NCI-H2227 (cell line): ENCODE data around the gene ERVFRD-1.
"Not testable (repeated sequence)": the region's sequence is repeated elsewhere in the genome, so short reads cannot be mapped to it uniquely, and the experiment has no call there.

Source experiments
- DNase-seq: peaks from one replicate; lab custom pipeline; 2025; ENCODE audit not compliant: unreplicated experiment; lab: John Stamatoyannopoulos, UW

Gene ERVFRD-1

GRCh38 chr6:11129908-11130565, 18.5 kb upstream of the ERVFRD-1 start:
- DNase-seq: no peak

- DNase-seq: no peak
These were observed 17.1 kb upstream of the ERVFRD-1 start for GRCh38 chr6:11128608-11129007.

GRCh38 chr6:11126876-11127275, 15.4 kb upstream of the ERVFRD-1 start:
- no peak for DNase-seq

- no peak for DNase-seq
These were observed 12.5 kb upstream of the ERVFRD-1 start for GRCh38 chr6:11123978-11124377.

- no peak for DNase-seq
These were observed 10.9 kb upstream of the ERVFRD-1 start for GRCh38 chr6:11122380-11122779.

DNA sequence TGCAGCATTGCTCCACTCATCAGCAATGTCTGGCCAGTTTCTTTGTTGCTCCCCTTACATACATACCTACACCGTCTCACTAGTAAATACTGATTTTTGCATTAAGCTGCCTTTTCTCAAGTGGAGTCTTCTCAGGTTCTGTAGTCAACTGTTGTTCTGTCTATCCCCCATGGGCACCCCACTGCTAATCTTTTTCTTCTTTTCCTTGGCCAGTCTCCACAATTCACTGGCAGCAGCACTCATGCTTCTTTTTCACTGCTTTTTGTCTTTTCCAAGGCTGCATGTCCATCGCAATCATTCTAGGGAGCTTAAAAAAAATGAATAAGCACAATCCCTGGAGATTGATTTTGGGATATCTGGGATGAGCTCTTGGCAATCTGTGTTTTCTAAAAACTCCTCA, 10.3 kb upstream of the ERVFRD-1 start:
- DNase-seq: no peak

DNA sequence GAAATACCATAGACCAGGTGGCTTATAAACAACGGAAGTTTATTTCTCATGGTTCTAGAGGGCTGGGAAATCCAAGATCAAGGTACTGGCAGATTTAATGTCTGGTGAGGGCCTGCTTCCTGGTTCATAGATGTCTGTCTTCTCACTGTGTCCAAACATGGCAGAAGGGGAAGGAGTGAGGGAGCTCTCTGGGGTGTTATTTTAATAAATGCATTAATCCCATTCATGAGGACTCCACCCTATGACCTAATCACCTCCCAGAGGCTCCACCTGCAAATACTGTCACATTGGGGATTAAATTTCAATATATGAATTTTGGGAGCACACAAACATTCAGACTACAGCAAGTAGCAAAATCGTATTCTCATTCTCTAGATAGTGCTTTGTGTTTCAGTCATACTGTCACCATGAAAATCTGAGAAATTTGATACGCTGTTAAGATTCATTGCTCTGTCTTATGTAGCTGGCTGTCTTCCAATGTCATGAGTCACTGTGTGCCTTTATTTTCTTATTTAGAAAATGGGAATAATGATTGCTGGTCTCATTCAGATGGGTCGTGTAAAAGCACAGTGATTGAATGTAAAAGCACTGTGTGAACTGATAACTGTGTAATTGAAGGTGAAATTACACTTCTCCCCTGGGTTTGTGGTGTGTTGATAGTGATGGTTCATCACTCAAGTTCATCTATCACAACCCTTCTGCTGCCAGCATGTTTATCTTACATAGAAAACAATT, 8.9 kb upstream of the ERVFRD-1 start:
- DNase-seq: peak; percentile 40

- not testable (repeated sequence) for DNase-seq
These were observed 4.4 kb upstream of the ERVFRD-1 start for GRCh38 chr6:11115808-11116536.

DNA sequence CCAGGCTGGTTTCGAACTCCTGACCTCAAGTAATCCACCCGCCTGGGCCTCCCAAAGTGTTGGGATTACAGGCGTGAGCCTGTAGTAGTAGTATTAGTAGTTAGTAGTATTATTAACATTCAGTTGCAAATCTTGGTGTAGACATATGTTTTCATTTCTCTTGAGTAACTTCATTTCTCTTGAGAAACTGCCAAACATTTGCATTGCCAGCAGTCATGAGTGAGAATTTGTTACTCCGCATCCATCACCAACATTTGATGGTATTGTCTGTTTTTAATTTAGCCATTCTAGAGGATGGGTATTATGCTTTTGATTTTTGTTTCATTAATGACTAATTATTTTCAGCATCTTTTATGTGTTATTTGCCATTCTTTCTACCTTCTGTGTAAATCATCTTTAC, 1.5 kb upstream of the ERVFRD-1 start:
- no peak for DNase-seq

- DNase-seq: no peak
These were observed 378 bp upstream of the ERVFRD-1 start for GRCh38 chr6:11111769-11112437.

GRCh38 chr6:11108726-11109125, 2.8 kb downstream of the ERVFRD-1 start:
- DNase-seq: no peak

- DNase-seq: no peak
These were observed 8.5 kb downstream of the ERVFRD-1 start for GRCh38 chr6:11103065-11103464.

GRCh38 chr6:11101417-11101816, 10.1 kb downstream of the ERVFRD-1 start:
- no peak for DNase-seq

- no peak for DNase-seq
These were observed 13.5 kb downstream of the ERVFRD-1 start for GRCh38 chr6:11098004-11098403.

DNA sequence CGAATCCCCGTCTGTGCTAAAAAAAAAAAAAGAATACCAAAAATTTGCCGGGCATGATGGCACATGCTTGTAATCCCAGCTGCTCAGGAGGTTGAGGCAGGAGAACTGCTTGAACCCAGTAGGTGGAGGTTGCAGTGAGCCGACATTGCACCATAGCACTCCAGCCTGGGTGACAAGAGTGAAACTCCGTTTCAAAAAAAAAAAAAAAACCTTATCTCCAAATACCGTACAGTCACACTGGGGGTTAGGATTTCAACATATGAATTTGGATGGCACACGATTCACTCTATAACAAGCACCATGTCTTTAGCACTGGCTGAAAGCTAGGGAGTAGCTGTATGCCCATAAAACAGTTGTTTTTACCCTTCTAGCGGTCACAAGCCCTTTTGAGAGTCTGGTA, 14.0 kb downstream of the ERVFRD-1 start:
- no peak for DNase-seq

GRCh38 chr6:11096109-11096508, 15.4 kb downstream of the ERVFRD-1 start:
- DNase-seq: peak; percentile 63

- DNase-seq: no peak
These were observed 16.6 kb downstream of the ERVFRD-1 start for GRCh38 chr6:11094941-11095340.

- peak; percentile 40 for DNase-seq
These were observed 17.1 kb downstream of the ERVFRD-1 start for GRCh38 chr6:11094411-11094851.

DNA sequence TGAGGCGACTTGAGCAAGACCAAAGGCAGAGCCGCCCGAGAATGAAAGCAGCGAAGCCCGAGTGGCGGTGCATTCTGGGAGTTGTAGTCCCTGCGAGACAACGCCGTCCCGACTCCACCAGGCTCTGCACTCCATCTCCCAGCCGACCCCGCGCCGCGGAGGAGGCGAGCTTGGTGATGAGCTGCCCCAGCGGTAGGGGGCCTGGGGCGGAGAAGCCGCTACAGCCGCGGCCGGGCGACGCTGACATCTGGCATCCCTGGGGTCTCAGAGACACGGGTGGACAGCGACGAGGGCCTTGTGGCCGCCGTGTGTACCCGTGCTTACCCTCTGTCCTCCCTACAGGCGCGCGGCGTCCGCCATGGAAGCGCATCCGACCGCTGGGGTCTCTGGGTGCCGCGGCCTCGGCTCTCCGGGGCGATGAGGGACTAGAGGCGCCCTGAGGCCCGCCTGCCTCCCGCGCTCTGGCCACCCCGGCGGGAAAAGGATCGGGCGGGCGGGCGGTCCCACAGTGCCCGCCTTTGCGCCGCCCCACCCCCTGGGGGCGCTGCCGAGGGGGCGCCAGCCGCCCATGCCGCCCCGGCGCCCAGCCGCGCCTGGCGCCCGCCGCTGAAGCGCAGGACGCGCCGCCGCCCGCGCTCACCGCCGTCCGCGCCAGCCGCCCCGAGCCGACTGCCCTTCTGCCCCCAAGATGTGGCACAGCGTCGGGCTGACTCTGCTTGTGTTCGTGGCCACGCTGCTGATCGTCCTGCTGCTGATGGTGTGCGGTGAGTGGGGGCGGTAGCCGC, 17.7 kb downstream of the ERVFRD-1 start, which contains the start of gene SMIM13:
SMIM13 (plus strand) TSS at position 209 of the 785 bp plus-strand sequence; CDS start at position 689, 480 bp downstream.
- peak; percentile 99 for DNase-seq

GRCh38 chr6:11093376-11093625, 18.2 kb downstream of the ERVFRD-1 start:
- DNase-seq: no peak
